ENCODE data around the gene CPNE7.

Gene CPNE7

DNA sequence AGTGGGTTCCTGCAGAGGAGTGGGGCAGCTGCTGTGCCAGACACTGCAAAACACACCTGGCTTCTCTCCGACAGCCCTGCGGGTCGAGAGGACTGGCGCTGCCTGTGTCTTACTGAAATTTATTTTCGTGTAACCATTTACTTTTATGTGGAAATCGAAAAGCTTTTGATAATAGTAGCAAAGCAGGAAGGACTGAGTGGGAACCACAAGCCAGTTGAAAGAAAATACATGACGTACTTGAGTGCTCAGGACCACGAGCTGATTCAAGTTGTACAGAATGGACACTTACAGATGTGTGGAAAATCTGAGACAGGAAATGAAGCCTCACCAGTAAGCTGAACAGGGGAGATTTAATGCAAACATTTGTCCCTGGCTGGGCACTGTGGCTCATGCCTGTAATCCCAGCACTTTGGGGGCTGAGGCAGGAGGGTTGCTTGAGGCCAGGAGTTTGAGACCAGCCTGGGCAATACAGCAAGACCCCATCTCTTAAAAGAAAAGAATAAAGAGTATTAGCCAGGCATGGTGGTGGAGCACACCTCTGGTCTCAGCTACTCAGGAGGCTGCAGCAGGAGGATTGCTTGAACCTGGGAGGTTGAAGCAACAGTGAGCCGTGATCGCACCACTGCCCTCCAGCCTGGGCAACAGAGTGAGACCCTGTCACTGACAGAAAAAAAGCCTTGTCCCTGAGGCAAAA, 26.4 kb upstream of the CPNE7 start:
- no peak for DNase-seq (ENCODE audit: low read depth)

- DNase-seq (ENCODE audit: low read depth) = no peak
Observed at GRCh38 chr16:89550421-89551007, 25.0 kb upstream of the CPNE7 start.

- DNase-seq (ENCODE audit: low read depth) = no peak
Observed at GRCh38 chr16:89552329-89552728, 23.2 kb upstream of the CPNE7 start.

DNA sequence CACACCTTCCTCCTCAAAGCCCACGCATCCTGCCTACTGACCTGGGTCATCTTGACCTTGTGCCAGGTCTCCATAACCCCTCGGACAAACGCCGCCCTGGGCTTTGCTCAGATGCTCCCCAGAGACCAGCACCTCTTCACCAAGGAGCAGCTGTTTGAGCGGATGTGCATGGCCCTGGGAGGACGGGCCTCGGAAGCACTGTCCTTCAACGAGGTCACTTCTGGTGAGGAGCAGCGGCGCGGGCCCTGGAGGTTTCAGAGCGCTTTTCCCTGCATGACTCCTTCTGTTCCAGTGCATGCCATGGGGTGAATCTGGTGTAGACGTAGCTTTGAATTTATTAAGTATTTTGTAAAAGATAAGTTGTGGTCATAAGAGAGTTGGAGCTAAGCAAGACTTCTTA, 22.6 kb upstream of the CPNE7 start:
- no peak for DNase-seq (ENCODE audit: low read depth)

- no peak for DNase-seq (ENCODE audit: low read depth)
Observed at GRCh38 chr16:89553733-89554132, 21.8 kb upstream of the CPNE7 start.

DNA sequence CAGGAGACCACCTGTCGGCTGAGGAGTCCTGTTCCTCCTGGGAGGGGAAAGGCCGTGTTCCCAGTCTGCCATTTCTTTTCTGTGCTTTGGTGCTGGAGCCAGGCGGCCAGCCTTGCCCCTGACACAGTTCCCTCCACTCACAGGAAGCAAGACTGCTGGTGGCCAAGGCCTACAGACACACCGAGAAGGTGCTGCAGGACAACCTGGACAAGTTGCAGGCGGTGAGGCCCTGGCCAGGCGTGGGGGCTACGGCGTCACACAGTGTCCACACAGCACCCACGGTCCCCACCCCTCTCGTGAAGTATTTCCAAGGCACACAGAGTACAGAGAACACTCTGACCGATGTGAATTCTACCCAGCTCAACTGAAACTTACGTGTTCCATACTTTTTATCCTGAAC, 21.2 kb upstream of the CPNE7 start:
- no peak for DNase-seq (ENCODE audit: low read depth)

- DNase-seq (ENCODE audit: low read depth) = no peak
Observed at GRCh38 chr16:89555265-89555664, 20.3 kb upstream of the CPNE7 start.

DNA sequence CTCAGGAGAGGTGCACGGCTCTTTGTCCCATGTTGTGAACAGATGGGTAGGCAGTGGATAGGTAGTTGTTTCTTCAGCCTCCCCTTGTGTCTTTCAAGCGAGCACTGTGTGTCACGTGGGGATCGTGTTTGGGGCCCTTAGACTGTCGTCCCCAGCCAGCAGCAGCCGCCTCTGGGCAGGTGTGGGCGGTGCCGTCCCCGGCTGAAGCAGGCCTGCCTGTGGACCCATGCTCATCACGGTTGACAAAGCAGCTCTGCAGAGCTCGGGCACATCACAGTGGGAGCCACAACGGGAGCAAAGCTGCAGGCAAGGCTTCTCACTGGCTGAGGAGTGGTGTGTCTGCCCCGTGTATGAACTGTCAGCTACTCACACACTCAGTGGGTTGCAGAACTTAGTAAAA, 19.8 kb upstream of the CPNE7 start:
- DNase-seq (ENCODE audit: low read depth) = no peak

- peak; percentile 71 for DNase-seq (ENCODE audit: low read depth)
Observed at GRCh38 chr16:89556750-89557689, 18.5 kb upstream of the CPNE7 start.

- DNase-seq (ENCODE audit: low read depth) = no peak
Observed at GRCh38 chr16:89557690-89558490, 17.7 kb upstream of the CPNE7 start.

GRCh38 chr16:89560378-89561141, 15.0 kb upstream of the CPNE7 start, which contains the start of gene RPL13:
RPL13 (plus strand) TSS chr16:89560682; CDS start chr16:89560960, 278 bp downstream.
- DNase-seq (ENCODE audit: low read depth) = peak; percentile 90

DNA sequence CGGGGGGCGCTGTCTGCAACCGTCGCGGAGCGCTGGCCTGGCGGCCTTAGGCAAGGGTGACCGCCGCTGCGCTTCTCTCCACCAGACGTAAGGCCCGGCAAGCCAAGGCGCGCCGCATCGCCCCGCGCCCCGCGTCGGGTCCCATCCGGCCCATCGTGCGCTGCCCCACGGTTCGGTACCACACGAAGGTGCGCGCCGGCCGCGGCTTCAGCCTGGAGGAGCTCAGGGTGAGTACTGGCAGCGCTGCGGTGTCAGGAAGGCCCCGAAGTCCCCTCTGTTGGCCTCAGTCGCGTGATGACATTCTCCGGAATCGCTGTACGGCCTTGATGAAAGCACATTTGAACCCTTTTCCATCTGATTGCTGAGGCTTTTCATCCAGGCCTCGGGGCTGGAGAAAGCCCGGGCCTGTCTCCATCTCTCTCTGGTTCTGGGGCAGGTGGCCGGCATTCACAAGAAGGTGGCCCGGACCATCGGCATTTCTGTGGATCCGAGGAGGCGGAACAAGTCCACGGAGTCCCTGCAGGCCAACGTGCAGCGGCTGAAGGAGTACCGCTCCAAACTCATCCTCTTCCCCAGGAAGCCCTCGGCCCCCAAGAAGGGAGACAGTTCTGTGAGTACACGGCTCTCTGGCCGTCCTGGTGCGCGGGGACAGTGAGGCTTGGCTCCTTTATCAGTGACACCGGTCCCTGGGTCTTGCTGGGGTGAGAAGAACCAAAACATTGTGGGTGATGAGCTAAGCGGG, 14.2 kb upstream of the CPNE7 start:
- no peak for DNase-seq (ENCODE audit: low read depth)

- DNase-seq (ENCODE audit: low read depth) = no peak
Observed at GRCh38 chr16:89561884-89562599, 13.5 kb upstream of the CPNE7 start.

GRCh38 chr16:89562939-89563338, 12.6 kb upstream of the CPNE7 start:
- no peak for DNase-seq (ENCODE audit: low read depth)

DNA sequence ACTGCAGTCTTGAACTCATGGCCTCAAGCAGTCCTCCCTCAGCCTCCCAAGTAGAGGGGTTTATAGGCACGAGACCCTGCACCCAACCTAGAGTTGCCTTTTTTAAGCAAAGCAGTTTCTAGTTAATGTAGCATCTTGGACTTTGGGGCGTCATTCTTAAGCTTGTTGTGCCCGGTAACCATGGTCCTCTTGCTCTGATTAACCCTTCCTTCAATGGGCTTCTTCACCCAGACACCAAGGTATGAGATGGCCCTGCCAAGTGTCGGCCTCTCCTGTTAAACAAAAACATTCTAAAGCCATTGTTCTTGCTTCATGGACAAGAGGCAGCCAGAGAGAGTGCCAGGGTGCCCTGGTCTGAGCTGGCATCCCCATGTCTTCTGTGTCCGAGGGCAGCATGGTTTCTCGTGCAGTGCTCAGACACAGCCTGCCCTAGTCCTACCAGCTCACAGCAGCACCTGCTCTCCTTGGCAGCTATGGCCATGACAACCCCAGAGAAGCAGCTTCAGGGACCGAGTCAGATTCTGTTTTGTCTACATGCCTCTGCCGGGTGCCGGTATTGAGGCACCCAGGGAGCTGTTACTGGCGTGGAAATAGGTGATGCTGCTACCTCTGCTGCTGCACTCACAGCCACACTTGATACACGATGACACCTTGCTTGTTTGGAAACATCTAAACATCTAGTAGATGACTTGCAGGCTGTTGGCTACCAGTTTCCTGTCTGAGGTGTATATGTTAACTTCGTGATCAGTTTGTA, 11.7 kb upstream of the CPNE7 start:
- DNase-seq (ENCODE audit: low read depth) = no peak

- DNase-seq (ENCODE audit: low read depth) = no peak
Observed at GRCh38 chr16:89564476-89565255, 10.9 kb upstream of the CPNE7 start.

- no peak for DNase-seq (ENCODE audit: low read depth)
Observed at GRCh38 chr16:89565256-89565505, 10.4 kb upstream of the CPNE7 start.

Data from T follicular helper cell (primary cell).